K562 (cell line): ENCODE measurements around the gene HAGHL. TPM values are rescaled to one million over a fixed set of nuclear protein-coding genes. Genes with fewer than 3 reads are reported as not detected.
A peak's percentile ranks its signal among the peaks of the same experiment; 100 is the strongest.

Experiments used
- ATAC-seq: fragments of 200-7000 bp; cut with Tn5 transposase; 3 replicates; pipeline ENCODE4 v1.9.1; 2020; ENCODE audit warnings: moderate library complexity
- BruUV-seq: library from RNA; stranded (reverse); fragments of 400-500 nt; replicated peaks from 2 replicates; lab custom pipeline; 2021; lab: Mats Ljungman, UMichigan
- CTCF ChIA-PET: fragments of 300-600 bp; formaldehyde crosslinking; extraction: SDS; loops from one replicate; lab custom pipeline; 2021; ENCODE audit warnings: low intra/inter-chr PET ratio; lab: Yijun Ruan, JAX
- POLR2A ChIA-PET: fragments of 300-600, 350-650 bp; sonication (Branson Sonifier 250); formaldehyde crosslinking; extraction: SDS; loops from one replicate; lab custom pipeline; 2021; ENCODE audit warnings: antibody characterized with exemption, inconsistent platforms; lab: Yijun Ruan, JAX
- DNase-seq, 4 experiments: peaks; one replicate each; pipeline versions ENCODE4 v3.0.0 to v3.0.0-alpha.2; 2011 to 2018; ENCODE audit warnings: low spot score in 3 of 4, mixed read lengths in 3 of 4; ENCODE audit errors: extremely low read depth in 1 of 4
- FAIRE-seq: peaks from 2 replicates; lab custom pipeline; 2011; peaks lifted over from hg19 to GRCh38; lab: Jason Lieb, UNC
- H2AFZ ChIP-seq: 2 replicates; pipeline ENCODE4 v1.6.0; 2011; ENCODE audit warnings: low read depth, low read length, control low read depth, inconsistent platforms
- H3K27ac ChIP-seq: fragments of 200-600 bp; 3 replicates; pipeline ENCODE4 v1.8.0; 2011; ENCODE audit warnings: low read depth, mild to moderate bottlenecking, control low read depth, inconsistent platforms, low read length, moderate library complexity, mixed read lengths; ENCODE audit errors: extremely low read depth
- H3K27me3 ChIP-seq, 2 experiments: fragments of 300-600 bp in 1 of 2; 2 replicates in 1 of 2; 3 replicates in 1 of 2; pipeline versions ENCODE4 v1.6.0 to v1.8.0; 2011; ENCODE audit warnings: inconsistent platforms in 2 of 2, low read length in 2 of 2, mild to moderate bottlenecking in 1 of 2, mixed read lengths in 1 of 2, moderate library complexity in 1 of 2; ENCODE audit not compliant: control insufficient read depth in 2 of 2, insufficient read depth in 2 of 2
- H3K36me3 ChIP-seq: fragments of 300-600 bp; 3 replicates; pipeline ENCODE4 v1.8.0; 2011; ENCODE audit warnings: mild to moderate bottlenecking, low read length, inconsistent platforms; ENCODE audit not compliant: control insufficient read depth, insufficient read depth
- H3K4me1 ChIP-seq, 2 experiments: fragments of 200-600 bp in 1 of 2; replicated peaks in 1 of 2; 2 replicates in 1 of 2; 3 replicates in 1 of 2; pipeline versions ENCODE4 v1.5.1 to v1.8.0; 2011; ENCODE audit warnings: inconsistent platforms in 2 of 2, low read length in 2 of 2, mild to moderate bottlenecking in 1 of 2, mixed read lengths in 1 of 2, moderate library complexity in 1 of 2; ENCODE audit not compliant: control insufficient read depth in 2 of 2, insufficient read depth in 2 of 2
- H3K4me2 ChIP-seq: 2 replicates; pipeline ENCODE4 v1.6.1; 2011; ENCODE audit warnings: low read length, control low read depth, inconsistent platforms, mixed read lengths; ENCODE audit not compliant: insufficient read depth
- H3K4me3 ChIP-seq: fragments of 200-600 bp; sonication (generic), shearing (Covaris generic); 2 replicates; pipeline ENCODE4 v1.5.1; 2016; ENCODE audit warnings: control low read depth, inconsistent platforms
- H3K79me2 ChIP-seq: fragments of 200-600 bp; 3 replicates; pipeline ENCODE4 v1.8.0; 2011; ENCODE audit warnings: low read length, inconsistent platforms; ENCODE audit not compliant: control insufficient read depth, insufficient read depth
- H3K9ac ChIP-seq, 2 experiments: 2 replicates each; pipeline versions ENCODE4 v1.6.0 to v1.6.1; 2011; ENCODE audit warnings: low read depth in 2 of 2, low read length in 2 of 2, control low read depth in 1 of 2, inconsistent platforms in 1 of 2, mild to moderate bottlenecking in 1 of 2, mixed read lengths in 1 of 2; ENCODE audit not compliant: insufficient read depth in 1 of 2
- H3K9me1 ChIP-seq: one replicate; pipeline ENCODE4 v1.6.0; 2011; ENCODE audit warnings: inconsistent platforms, mild to moderate bottlenecking, low read length, moderate library complexity; ENCODE audit not compliant: control insufficient read depth, insufficient read depth
- H3K9me3 ChIP-seq: replicated peaks from 2 replicates; pipeline ENCODE4 v1.5.1; 2011; ENCODE audit warnings: low read depth, low read length, inconsistent platforms; ENCODE audit not compliant: control insufficient read depth, insufficient read depth
- H4K20me1 ChIP-seq: replicated peaks from 2 replicates; pipeline ENCODE4 v1.6.1; 2011; ENCODE audit warnings: low read length, inconsistent platforms, mixed read lengths; ENCODE audit not compliant: control insufficient read depth, insufficient read depth
- FIP1L1 ChIP-seq: fragments of 200-400 bp; formaldehyde crosslinking; IDR thresholded peaks from 2 replicates; pipeline ENCODE4 v1.6.1; 2018; ENCODE audit warnings: mild to moderate bottlenecking, low read depth, low read length; ENCODE audit not compliant: poor library complexity, severe bottlenecking
- HNRNPH1 ChIP-seq: fragments of 200-400 bp; formaldehyde crosslinking; optimal IDR thresholded peaks from 2 replicates; pipeline ENCODE3; 2017; ENCODE audit warnings: low read depth, mild to moderate bottlenecking, low read length, moderate library complexity
- MYC ChIP-seq, 2 experiments: fragments of 250-450 bp in 1 of 2; sonication (Bioruptor Pico) in 1 of 2; IDR thresholded peaks; 2 replicates each; pipeline versions ENCODE4 v1.5.1 to v1.6.1; 2012 to 2021; ENCODE audit warnings: low read depth in 2 of 2, borderline replicate concordance in 1 of 2, improper control_type of control experiment in 1 of 2, low read length in 1 of 2, mild to moderate bottlenecking in 1 of 2, moderate library complexity in 1 of 2
- POLR2A ChIP-seq: fragments of 450-650 bp; conservative IDR thresholded peaks from 2 replicates; pipeline ENCODE4 v1.6.1; 2016
- POLR2G ChIP-seq: fragments of 200-400 bp; formaldehyde crosslinking; IDR thresholded peaks from 2 replicates; pipeline ENCODE4 v1.6.1; 2017; ENCODE audit warnings: low read depth, mild to moderate bottlenecking, antibody characterized with exemption, low read length, moderate library complexity
- RBFOX2 ChIP-seq: fragments of 200-400 bp; formaldehyde crosslinking; IDR thresholded peaks from 2 replicates; pipeline ENCODE4 v1.6.1; 2017; ENCODE audit warnings: low read depth, mild to moderate bottlenecking, low read length, moderate library complexity
- SPI1 ChIP-seq: IDR thresholded peaks from 2 replicates; pipeline ENCODE4 v1.6.1; 2011; ENCODE audit warnings: low read depth, low read length, control low read depth, borderline replicate concordance
- WGBS: fragments of 100-300 bp; shearing (Covaris generic); methylation state at CpG from one replicate; pipeline ENCODE4 v1.1.6; 2016; ENCODE audit warnings: low coverage, mixed read lengths; ENCODE audit not compliant: insufficient coverage; ENCODE audit errors: missing lambda C conversion rate; 5-methylcytosine and 5-hydroxymethylcytosine counted together
- in situ Hi-C: fragments of 300-500 bp; cut with MboI; formaldehyde crosslinking; loops from 4 replicates; pipeline ENCODE4 v1.15.0; 2018; ENCODE audit warnings: inconsistent platforms, mixed read lengths
- intact Hi-C: fragments of 100-400 bp; cut with micrococcal nuclease; formaldehyde crosslinking; loops from 2 replicates; pipeline ENCODE4 v1.14.2; 2022
- polyA plus RNA-seq, 8 experiments: library from polyadenylated mRNA; depleted of rRNA in 4 of 8; stranded (reverse) in 5 of 8; unstranded in 3 of 8; fragments of >200 nt; fragmentation: Nextera tagmentation in 2 of 8; fragmentation: Illumina TruSeq in 1 of 8; extraction: Ambion mirVana in 2 of 8; extraction: Trizol in 1 of 8; gene quantifications; 2 replicates each; pipeline versions ENCODE4 v1.2.1 to v1.2.3, GENCODE V29; 2011 to 2014; ENCODE audit warnings: inconsistent platforms in 1 of 8, missing spikeins in 1 of 8
- total RNA-seq, 7 experiments: library from RNA; depleted of rRNA in 6 of 7; stranded (reverse); fragments of >200 nt in 6 of 7; fragmentation: Illumina TruSeq in 2 of 7; extraction: Trizol in 2 of 7; gene quantifications; 2 replicates each; pipeline versions ENCODE4 v1.2.1 to v1.2.3, GENCODE V29; 2011 to 2021; ENCODE audit warnings: low replicate concordance in 1 of 7

HAGHL gene
- total and polyA plus RNA-seq, 9 of the 15 experiments (the other 6 are each of a cell fraction or from before 2014, with no cell fraction given): 0.31 to 83.4 (median 20.7) TPM

DNA sequence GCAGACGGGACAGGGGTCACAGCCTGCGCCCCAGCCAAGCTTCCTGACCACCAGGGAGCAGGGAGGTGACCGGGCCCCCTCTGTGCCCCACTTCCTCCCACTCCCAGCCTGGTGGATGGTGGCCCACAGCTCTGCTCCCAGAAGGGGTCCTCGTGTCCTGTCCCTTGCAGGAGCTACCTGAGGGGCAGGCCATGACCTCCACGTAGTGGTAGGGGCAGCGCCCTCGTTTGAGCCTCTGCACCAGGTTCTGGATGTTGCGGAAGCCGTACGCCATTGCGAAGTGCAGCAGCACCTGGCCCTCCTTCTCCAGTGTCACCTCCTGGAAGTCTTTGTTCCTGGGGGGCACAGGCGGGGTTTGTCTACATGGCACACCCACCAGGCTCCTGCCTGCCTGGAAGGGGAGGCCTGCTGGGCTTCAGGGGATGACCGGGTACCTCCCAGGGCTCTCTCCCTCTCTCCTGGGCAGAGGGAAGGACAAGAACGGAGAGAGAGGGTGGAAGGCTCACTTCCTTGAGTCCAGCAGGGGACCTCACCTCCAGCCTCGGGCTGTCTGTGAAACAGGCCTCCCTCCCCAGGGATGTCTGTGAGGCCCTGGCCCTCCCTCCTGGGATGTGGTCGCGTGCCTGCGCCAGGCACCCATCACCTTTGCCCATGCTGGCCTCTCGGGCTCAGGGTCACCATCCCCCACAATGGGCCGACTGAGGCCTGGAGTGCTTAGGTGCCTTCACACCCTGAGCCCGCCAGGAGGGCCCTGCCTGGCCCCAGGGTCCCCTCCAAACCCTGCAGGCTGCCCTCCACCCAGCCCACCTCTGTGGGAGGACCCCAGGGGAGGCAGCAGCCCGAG is 4.0 kb downstream of the HAGHL start:
- DNase-seq (no peak), ATAC-seq (no peak), FAIRE-seq (no peak)
- Histone ChIP-seq H2AFZ (no peak overlapping the region), H3K9me3 (no peaks in the 10 kb centered on the region), H3K4me1 (peaks cover 10 to 93% of the 10 kb centered on the region in 2 experiments; a peak in 4 of 5 replicates), H3K4me3 (no peak overlapping the region), H3K27ac (no peak overlapping the region), H3K9ac (peak overlapping the region in 1 of 2 experiments; percentile 86; a peak in 2 of 4 replicates), H3K4me2 (no peak overlapping the region), H3K36me3 (peaks cover 64% of the 10 kb centered on the region; the same call in 2 of the 3 replicates), H3K27me3 (no peaks in the 10 kb centered on the region), H4K20me1 (no peaks in the 10 kb centered on the region; the same call in none of the 2 replicates), H3K79me2 (peaks cover 25% of the 10 kb centered on the region), H3K9me1 (no peaks in the 10 kb centered on the region)
- WGBS: 88% methylated on average over 19 of the region's 22 CpGs
- ChIA-PET CTCF (no interaction called here), POLR2A (interaction anchor here (0.7 to 2.0 kb wide), 9 partner anchors 9 to 82 kb away, joined by 3 to 16 read pairs (median 5); partner anchors contain the start of genes ANTKMT, CIAO3 and GNG13)
- no TSS peak for BruUV-seq
- TF ChIP-seq SPI1 (0 out of 2 replicates have a peak, but pooled peaks have one; percentile 2), POLR2A (peak; percentile 3; the same call in 1 of the 2 replicates), MYC (IDR thresholded peaks at IDR 0.05; ENCODE audit: low read depth, low read length) (no peak), MYC (CRISPR knock-in tag; IDR thresholded peaks at IDR 0.05; ENCODE audit: borderline replicate concordance, low read depth) (no peak), HNRNPH1 (no peak), FIP1L1 (peak; percentile 0), POLR2G (peak; percentile 36; the same call in 1 of the 2 replicates), RBFOX2 (peak; percentile 38; the same call in 1 of the 2 replicates)
- intact Hi-C loops: no loop called here
- in situ Hi-C loops: no loop called here
